NCI-H2196 (cell line): ENCODE measurements around the gene HNRNPU.
A peak's percentile ranks its signal among the peaks of the same experiment; 100 is the strongest.

Experiments used
- DNase-seq: peaks from one replicate; lab custom pipeline; 2025; ENCODE audit not compliant: unreplicated experiment; lab: John Stamatoyannopoulos, UW

The HNRNPU gene

GRCh38 chr1:244864253-244865027 is at the start of gene HNRNPU:
HNRNPU (minus strand) TSS chr1:244864543; CDS start chr1:244864307, 236 bp downstream.
- DNase-seq, result peak; percentile 92

GRCh38 chr1:244913806-244914205 is 49.5 kb upstream of the HNRNPU start:
- DNase-seq, result no peak

GRCh38 chr1:244904119-244904518 is 39.8 kb upstream of the HNRNPU start:
- no peak for DNase-seq

- no peak for DNase-seq
These were observed 37.2 kb upstream of the HNRNPU start for GRCh38 chr1:244901400-244902015.

- DNase-seq, result no peak
These were observed 33.3 kb upstream of the HNRNPU start for GRCh38 chr1:244897476-244898254.

- no peak for DNase-seq
These were observed 32.2 kb upstream of the HNRNPU start for GRCh38 chr1:244896550-244896949.

- DNase-seq, result no peak
These were observed 29.5 kb upstream of the HNRNPU start for GRCh38 chr1:244893836-244894235.

GRCh38 chr1:244887281-244887680 is 22.9 kb upstream of the HNRNPU start:
- no peak for DNase-seq

- DNase-seq, result no peak
These were observed 17.4 kb upstream of the HNRNPU start for GRCh38 chr1:244881552-244882280.

GRCh38 chr1:244878681-244879080 is 14.3 kb upstream of the HNRNPU start:
- DNase-seq, result no peak

GRCh38 chr1:244876228-244876910 is 12.0 kb upstream of the HNRNPU start:
- DNase-seq, result no peak

GRCh38 chr1:244874974-244875579 is 10.7 kb upstream of the HNRNPU start:
- DNase-seq, result no peak

- DNase-seq, result no peak
These were observed 5.6 kb upstream of the HNRNPU start for GRCh38 chr1:244869950-244870349.

- DNase-seq, result no peak
These were observed 5.1 kb upstream of the HNRNPU start for GRCh38 chr1:244869364-244869827.

- DNase-seq, result no peak
These were observed 4.4 kb upstream of the HNRNPU start for GRCh38 chr1:244868484-244869363.

- DNase-seq, result no peak
These were observed 2.0 kb upstream of the HNRNPU start for GRCh38 chr1:244866355-244866754.

- DNase-seq, result no peak
These were observed 1.5 kb upstream of the HNRNPU start for GRCh38 chr1:244865820-244866219.

GRCh38 chr1:244865028-244865371 is 657 bp upstream of the HNRNPU start:
- DNase-seq, result peak; percentile 29
